ENCODE results near the gene VCL.
"Not testable (repeated sequence)": the region's sequence is repeated elsewhere in the genome, so short reads cannot be mapped to it uniquely, and the experiment has no call there.

The VCL gene

DNA sequence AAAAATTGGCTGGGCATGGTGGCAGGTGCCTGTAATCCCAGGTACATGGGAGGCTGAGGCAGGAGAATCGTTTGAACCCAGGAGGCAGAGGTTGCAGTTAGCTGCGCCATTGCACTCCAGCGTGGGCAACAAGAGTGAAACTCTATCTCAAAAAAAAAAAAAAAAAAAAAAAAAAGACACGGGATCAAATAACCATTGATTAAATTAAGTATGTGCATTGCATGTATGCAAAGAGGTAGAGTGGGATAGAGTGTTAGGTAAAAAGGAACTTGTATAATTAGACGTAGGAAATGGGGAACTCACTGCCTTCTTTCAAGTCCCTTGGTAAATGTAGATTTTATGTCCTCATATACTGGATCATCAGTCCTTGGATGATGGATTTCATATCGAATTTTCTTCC lies 13.1 kb downstream of the VCL start:
- Histone ChIP-seq H3K36me3 (ENCODE audit: control insufficient read depth, insufficient read depth, low read length) (peaks cover 24% of the 10 kb centered on the region), H3K27me3 (ENCODE audit: control insufficient read depth, insufficient read depth, low read length) (no peaks in the 10 kb centered on the region), H3K9ac (ENCODE audit: low read depth, low read length) (no peak overlapping the region), H3K9me3 (ENCODE audit: control insufficient read depth, insufficient read depth, low read length) (no peaks in the 10 kb centered on the region), H3K4me1 (ENCODE audit: control insufficient read depth, insufficient read depth, low read length) (peaks cover 19% of the 10 kb centered on the region), H3K4me3 (ENCODE audit: low read depth, low read length) (no peak overlapping the region), H3K27ac (ENCODE audit: low read depth, low read length) (no peak overlapping the region)

DNA sequence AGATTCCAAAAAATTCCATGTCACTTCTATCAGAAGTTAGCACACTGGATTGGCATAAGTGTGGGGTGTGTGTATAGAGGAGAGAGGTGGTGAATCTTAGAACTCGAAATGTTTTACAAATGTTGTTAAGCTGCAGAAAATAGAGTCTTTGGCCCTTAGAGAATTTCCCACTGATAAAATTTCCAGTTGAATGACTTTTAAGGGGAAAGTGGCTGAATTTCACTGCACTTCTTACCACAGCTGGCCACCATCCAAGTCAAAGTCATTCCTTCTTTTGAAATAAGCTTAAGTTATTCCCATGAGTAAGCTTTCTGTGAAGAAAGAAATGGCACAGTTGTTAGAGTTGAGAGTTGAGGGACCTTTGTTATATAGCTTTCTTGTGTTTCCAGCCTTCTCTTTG lies 13.9 kb downstream of the VCL start:
- H3K4me1 ChIP-seq (ENCODE audit: control insufficient read depth, insufficient read depth, low read length) = peaks cover 19% of the 10 kb centered on the region
- H3K27ac ChIP-seq (ENCODE audit: low read depth, low read length) = peak overlapping the region; percentile 8
- H3K9me3 ChIP-seq (ENCODE audit: control insufficient read depth, insufficient read depth, low read length) = no peaks in the 10 kb centered on the region
- no peaks in the 10 kb centered on the region for H3K27me3 ChIP-seq (ENCODE audit: control insufficient read depth, insufficient read depth, low read length)
- no peak overlapping the region for H3K4me3 ChIP-seq (ENCODE audit: low read depth, low read length)
- H3K9ac ChIP-seq (ENCODE audit: low read depth, low read length) = no peak overlapping the region
- peaks cover 19% of the 10 kb centered on the region for H3K36me3 ChIP-seq (ENCODE audit: control insufficient read depth, insufficient read depth, low read length)

DNA sequence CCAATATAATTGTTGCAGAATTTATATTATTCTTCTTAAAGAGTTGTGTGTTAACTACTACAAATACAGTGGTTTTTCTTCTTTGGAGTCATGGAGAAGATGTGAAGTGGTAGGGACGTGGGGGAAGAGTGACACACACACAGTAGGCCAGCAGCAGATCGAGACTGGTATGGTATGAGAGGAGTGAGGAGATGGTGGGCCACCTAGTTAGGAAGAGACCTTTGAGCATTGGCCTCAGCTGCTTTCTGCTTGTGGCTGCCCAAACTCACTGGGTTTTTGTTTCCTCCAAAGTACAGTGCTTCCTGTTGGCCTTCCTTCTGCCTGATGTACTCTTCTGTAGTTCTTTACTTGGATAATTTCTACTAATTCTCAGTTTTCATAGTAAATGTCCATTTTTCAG lies 14.6 kb downstream of the VCL start:
- Histone ChIP-seq H3K27me3 (ENCODE audit: control insufficient read depth, insufficient read depth, low read length) (no peaks in the 10 kb centered on the region), H3K27ac (ENCODE audit: low read depth, low read length) (peak overlapping the region; percentile 8), H3K9ac (ENCODE audit: low read depth, low read length) (no peak overlapping the region), H3K36me3 (ENCODE audit: control insufficient read depth, insufficient read depth, low read length) (peaks cover 14% of the 10 kb centered on the region; the same call in 1 of the 2 replicates), H3K4me3 (ENCODE audit: low read depth, low read length) (no peak overlapping the region), H3K4me1 (ENCODE audit: control insufficient read depth, insufficient read depth, low read length) (peaks cover 19% of the 10 kb centered on the region), H3K9me3 (ENCODE audit: control insufficient read depth, insufficient read depth, low read length) (no peaks in the 10 kb centered on the region)

DNA sequence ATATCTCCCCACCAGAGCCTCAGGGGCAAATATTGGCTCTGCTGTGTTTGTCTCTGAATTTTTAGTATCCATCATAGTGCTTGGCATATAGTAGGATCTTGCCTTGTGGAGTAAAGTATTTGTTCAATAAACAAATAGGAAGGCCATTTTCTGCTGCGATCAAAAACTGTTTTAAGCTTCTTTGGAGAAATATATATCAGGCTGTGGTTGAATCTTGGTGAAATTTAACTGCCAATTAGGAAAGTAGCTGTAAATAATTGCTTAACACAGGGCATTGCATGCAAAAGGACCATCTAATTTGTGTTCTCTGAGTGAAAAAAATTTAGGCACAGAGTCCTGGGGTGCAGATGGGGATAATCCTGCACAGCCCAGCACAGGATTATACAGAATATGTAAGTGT lies 15.1 kb downstream of the VCL start:
- Histone ChIP-seq H3K4me3 (ENCODE audit: low read depth, low read length) (no peak overlapping the region), H3K4me1 (ENCODE audit: control insufficient read depth, insufficient read depth, low read length) (peaks cover 17% of the 10 kb centered on the region), H3K9ac (ENCODE audit: low read depth, low read length) (no peak overlapping the region), H3K36me3 (ENCODE audit: control insufficient read depth, insufficient read depth, low read length) (peaks cover 14% of the 10 kb centered on the region; the same call in 1 of the 2 replicates), H3K27me3 (ENCODE audit: control insufficient read depth, insufficient read depth, low read length) (no peaks in the 10 kb centered on the region), H3K27ac (ENCODE audit: low read depth, low read length) (no peak overlapping the region), H3K9me3 (ENCODE audit: control insufficient read depth, insufficient read depth, low read length) (no peaks in the 10 kb centered on the region)

DNA sequence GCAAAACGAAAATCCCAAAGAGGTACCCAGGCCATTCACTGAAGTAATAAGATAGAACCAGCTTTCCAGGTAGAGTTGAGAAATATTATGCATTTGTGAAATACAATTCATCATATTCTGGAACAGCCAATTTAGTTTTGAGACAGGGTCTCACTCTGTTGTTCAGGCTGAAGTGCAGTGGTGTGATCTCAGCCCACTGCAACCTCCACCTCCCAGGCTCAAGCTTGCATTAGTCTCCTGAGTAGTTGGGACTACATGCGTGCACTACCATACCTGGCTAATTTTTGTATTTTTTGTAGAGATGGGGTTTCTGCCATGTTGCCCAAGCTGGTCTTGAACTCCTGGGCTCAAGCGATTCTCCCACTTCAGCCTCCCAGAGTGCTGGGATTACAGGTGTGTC lies 16.7 kb downstream of the VCL start:
- not testable (repeated sequence) for H3K27ac ChIP-seq (ENCODE audit: low read depth, low read length)

DNA sequence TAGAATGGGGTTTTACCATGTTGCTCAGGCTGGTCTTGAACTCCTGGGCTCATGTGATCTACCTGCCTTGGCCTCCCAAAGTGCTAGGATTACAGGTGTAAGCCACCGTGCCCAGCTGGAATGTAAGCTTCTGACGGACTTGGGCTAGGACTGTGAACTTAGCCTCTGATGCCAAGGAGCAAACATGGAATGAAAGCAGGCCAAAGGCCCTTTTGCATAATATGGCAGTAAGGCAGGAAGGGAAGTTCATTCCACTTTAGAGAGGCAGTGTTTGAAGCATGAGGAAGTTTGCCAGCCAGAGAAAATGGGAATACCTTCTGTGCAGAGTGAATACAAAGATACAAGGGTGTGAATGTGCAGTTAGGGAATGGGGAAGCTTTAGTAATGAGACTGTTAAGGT lies 20.3 kb downstream of the VCL start:
- no peak overlapping the region for H3K9ac ChIP-seq (ENCODE audit: low read depth, low read length)
- no peak overlapping the region for H3K27ac ChIP-seq (ENCODE audit: low read depth, low read length)
- peaks cover 27% of the 10 kb centered on the region for H3K36me3 ChIP-seq (ENCODE audit: control insufficient read depth, insufficient read depth, low read length)
- H3K9me3 ChIP-seq (ENCODE audit: control insufficient read depth, insufficient read depth, low read length) = no peaks in the 10 kb centered on the region
- H3K4me3 ChIP-seq (ENCODE audit: low read depth, low read length) = no peak overlapping the region
- H3K27me3 ChIP-seq (ENCODE audit: control insufficient read depth, insufficient read depth, low read length) = no peaks in the 10 kb centered on the region
- peaks cover 15% of the 10 kb centered on the region; the same call in 1 of the 2 replicates for H3K4me1 ChIP-seq (ENCODE audit: control insufficient read depth, insufficient read depth, low read length)

More for the DNA sequence above, 16.7 kb downstream of the VCL start:
- Histone ChIP-seq H3K4me1 (ENCODE audit: control insufficient read depth, insufficient read depth, low read length) (peaks cover 22% of the 10 kb centered on the region; the same call in 1 of the 2 replicates), H3K36me3 (ENCODE audit: control insufficient read depth, insufficient read depth, low read length) (peaks cover 20% of the 10 kb centered on the region)
- H3K4me3 ChIP-seq (ENCODE audit: low read depth, low read length); H3K27me3 ChIP-seq (ENCODE audit: control insufficient read depth, insufficient read depth, low read length); H3K9me3 ChIP-seq (ENCODE audit: control insufficient read depth, insufficient read depth, low read length); H3K9ac ChIP-seq (ENCODE audit: low read depth, low read length): not testable (repeated sequence)

DNA sequence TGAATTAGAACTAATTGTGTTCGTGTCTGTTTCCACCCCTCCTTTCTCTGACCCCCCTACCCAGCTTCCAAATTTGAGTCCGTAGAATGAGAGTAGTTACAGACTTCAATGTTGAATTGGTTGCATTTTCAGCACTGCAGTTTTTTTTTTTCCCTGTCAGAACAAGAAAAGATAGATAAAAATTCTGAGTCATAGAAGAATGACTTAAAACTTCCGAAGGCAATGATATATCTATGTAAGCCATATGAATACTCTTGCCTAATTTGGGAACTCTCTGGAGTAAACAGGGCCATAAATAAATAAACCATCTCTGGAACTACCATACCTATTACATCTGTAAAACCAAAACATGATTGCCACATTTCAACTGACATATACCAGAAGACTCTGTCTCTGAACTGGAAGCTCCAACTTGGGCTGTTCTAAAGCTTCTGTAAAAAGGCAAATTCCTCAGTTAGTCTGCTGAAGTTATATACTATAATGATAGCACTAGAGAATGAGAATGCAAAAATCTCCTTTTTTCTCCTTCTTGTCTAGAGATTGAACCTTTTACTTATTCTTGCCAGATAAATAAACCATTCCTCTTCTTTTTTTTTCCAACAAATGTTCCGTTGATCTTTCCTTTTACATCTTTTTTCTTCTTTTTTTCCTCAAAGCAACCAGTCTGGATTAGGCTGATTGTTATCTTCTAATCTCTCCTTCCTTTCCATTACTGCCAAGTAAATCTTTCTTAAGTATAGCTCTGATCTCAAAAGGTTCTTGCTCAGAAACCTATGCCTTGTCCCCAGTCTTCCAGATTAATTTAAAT lies 23.5 kb downstream of the VCL start:
- Histone ChIP-seq H3K36me3 (ENCODE audit: control insufficient read depth, insufficient read depth, low read length) (peaks cover 31% of the 10 kb centered on the region), H3K27ac (ENCODE audit: low read depth, low read length) (no peak overlapping the region), H3K9me3 (ENCODE audit: control insufficient read depth, insufficient read depth, low read length) (no peaks in the 10 kb centered on the region), H3K4me1 (ENCODE audit: control insufficient read depth, insufficient read depth, low read length) (peaks cover 31% of the 10 kb centered on the region), H3K9ac (ENCODE audit: low read depth, low read length) (no peak overlapping the region), H3K4me3 (ENCODE audit: low read depth, low read length) (no peak overlapping the region), H3K27me3 (ENCODE audit: control insufficient read depth, insufficient read depth, low read length) (no peaks in the 10 kb centered on the region)

DNA sequence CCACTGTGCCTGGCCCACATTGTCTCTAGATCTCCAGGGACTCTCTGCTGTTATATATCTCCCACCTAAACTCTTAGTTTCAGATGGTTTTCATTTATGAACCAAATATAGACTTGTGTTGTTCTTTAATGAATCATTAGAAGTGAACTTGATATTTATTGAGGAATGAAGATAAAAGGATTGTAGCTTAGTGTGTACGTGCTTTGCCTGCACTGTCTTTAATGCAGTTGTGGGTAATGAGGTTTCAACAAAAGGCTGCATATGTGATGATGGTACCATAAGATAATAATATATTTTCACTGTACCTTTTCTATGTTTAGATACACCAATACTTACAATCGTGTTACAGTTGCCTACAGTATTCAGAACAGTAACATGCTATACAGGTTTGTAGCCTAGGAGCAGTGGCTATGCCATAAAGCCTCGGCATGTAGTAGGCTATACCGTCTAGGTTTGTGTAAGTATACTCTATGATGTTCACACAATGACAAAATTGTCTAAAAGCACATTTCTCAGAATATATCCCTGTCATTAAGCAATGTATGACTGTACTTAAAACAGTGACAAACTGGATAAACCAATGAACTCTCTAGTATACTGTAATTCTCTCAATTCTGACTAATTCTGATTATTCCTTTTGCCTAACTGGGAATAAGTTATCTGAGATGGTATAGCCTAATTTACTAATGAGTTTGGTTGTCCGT lies 25.2 kb downstream of the VCL start:
- Histone ChIP-seq H3K27ac (ENCODE audit: low read depth, low read length) (no peak overlapping the region), H3K9me3 (ENCODE audit: control insufficient read depth, insufficient read depth, low read length) (no peaks in the 10 kb centered on the region), H3K4me1 (ENCODE audit: control insufficient read depth, insufficient read depth, low read length) (peaks cover 36% of the 10 kb centered on the region), H3K4me3 (ENCODE audit: low read depth, low read length) (no peak overlapping the region), H3K9ac (ENCODE audit: low read depth, low read length) (no peak overlapping the region), H3K27me3 (ENCODE audit: control insufficient read depth, insufficient read depth, low read length) (no peaks in the 10 kb centered on the region), H3K36me3 (ENCODE audit: control insufficient read depth, insufficient read depth, low read length) (peaks cover 33% of the 10 kb centered on the region)

DNA sequence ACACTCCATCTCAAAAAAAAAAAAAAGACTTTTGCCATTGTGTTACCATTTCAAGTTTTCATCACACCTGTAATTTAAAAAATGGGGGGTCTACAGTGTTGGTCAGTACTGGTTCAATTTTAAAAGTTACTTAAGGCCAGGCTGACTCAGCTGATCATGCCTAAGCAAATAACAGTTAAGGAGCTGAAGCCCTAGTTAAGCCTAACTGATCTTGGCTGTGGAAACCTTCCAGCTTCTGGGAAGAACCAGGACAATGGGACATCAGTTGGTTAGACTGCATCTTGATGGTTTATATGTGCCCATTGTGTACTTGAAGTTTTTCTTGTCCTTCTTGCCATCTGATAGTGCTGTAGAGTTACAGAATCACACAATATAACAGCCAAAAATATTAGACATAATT lies 26.7 kb downstream of the VCL start:
- Histone ChIP-seq H3K4me3 (ENCODE audit: low read depth, low read length) (no peak overlapping the region), H3K9me3 (ENCODE audit: control insufficient read depth, insufficient read depth, low read length) (no peaks in the 10 kb centered on the region), H3K27me3 (ENCODE audit: control insufficient read depth, insufficient read depth, low read length) (no peaks in the 10 kb centered on the region), H3K4me1 (ENCODE audit: control insufficient read depth, insufficient read depth, low read length) (peaks cover 26% of the 10 kb centered on the region), H3K36me3 (ENCODE audit: control insufficient read depth, insufficient read depth, low read length) (peaks cover 29% of the 10 kb centered on the region), H3K27ac (ENCODE audit: low read depth, low read length) (no peak overlapping the region), H3K9ac (ENCODE audit: low read depth, low read length) (no peak overlapping the region)

DNA sequence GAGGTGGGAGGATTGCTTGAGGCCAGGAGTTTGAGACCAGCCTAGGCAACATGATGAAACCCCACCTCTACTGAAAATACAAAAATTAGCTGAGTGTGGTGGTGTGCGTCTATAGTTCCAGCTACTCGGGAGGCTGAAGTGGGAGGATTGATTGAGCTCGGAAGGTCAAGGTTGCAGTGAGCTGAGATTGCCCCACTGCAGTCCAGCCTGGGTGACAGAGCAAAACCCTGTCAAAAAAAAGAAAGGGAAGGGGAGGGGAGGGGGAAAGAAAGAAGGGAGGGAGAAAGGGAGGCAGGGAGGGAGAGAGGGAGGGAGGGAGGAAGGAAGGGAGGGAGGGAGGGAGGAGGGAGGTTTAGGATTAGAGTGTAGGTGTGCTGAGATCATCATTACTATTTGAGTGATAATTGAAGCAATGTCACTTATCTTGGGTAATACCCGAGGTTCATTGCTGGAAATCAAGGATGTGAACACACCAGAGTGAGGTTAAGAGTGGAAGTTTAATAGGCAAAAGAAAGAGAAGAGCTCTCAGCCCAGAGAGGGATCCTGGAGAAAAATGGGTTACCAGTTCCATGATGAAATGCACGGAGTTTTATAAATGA lies 27.6 kb downstream of the VCL start:
- H3K4me1 ChIP-seq (ENCODE audit: control insufficient read depth, insufficient read depth, low read length) = peaks cover 28% of the 10 kb centered on the region

More for the DNA sequence above, 27.6 kb downstream of the VCL start:
- no peak overlapping the region for H3K4me3 ChIP-seq (ENCODE audit: low read depth, low read length)
- no peaks in the 10 kb centered on the region for H3K27me3 ChIP-seq (ENCODE audit: control insufficient read depth, insufficient read depth, low read length)
- H3K36me3 ChIP-seq (ENCODE audit: control insufficient read depth, insufficient read depth, low read length) = peaks cover 31% of the 10 kb centered on the region
- no peak overlapping the region for H3K9ac ChIP-seq (ENCODE audit: low read depth, low read length)
- H3K9me3 ChIP-seq (ENCODE audit: control insufficient read depth, insufficient read depth, low read length) = no peaks in the 10 kb centered on the region
- H3K27ac ChIP-seq (ENCODE audit: low read depth, low read length) = no peak overlapping the region

All from HUES48 (cell line).